BE2C (cell line): ENCODE data around the gene CDHR3.
"Not testable (repeated sequence)": the region's sequence is repeated elsewhere in the genome, so short reads cannot be mapped to it uniquely, and the experiment has no call there.

ENCODE experiments used
- DNase-seq: peaks from one replicate; pipeline ENCODE4 v3.0.0-alpha.2; 2020
- H3K27me3 ChIP-seq: fragments of 250-450 bp; sonication (Bioruptor Pico); 2 replicates; pipeline ENCODE4 v1.5.1; 2020; ENCODE audit warnings: mild to moderate bottlenecking
- H3K36me3 ChIP-seq: fragments of 250-450 bp; sonication (Bioruptor Pico); 2 replicates; pipeline ENCODE4 v1.5.1; 2020; ENCODE audit warnings: mild to moderate bottlenecking
- H3K4me1 ChIP-seq: fragments of 250-450 bp; sonication (Bioruptor Pico); 2 replicates; pipeline ENCODE4 v1.5.1; 2020
- H3K4me3 ChIP-seq: 2 replicates; pipeline ENCODE4 v1.5.1; 2011; ENCODE audit warnings: low read depth, low read length
- H3K9me3 ChIP-seq: fragments of 250-450 bp; sonication (Bioruptor Pico); 2 replicates; pipeline ENCODE4 v1.5.1; 2020
- TF ChIP-seq, protein P1 (sequence below): IDR thresholded peaks from 2 replicates; pipeline ENCODE4 v1.5.1; 2012; ENCODE audit warnings: mild to moderate bottlenecking, low read depth, low read length

Gene CDHR3

DNA sequence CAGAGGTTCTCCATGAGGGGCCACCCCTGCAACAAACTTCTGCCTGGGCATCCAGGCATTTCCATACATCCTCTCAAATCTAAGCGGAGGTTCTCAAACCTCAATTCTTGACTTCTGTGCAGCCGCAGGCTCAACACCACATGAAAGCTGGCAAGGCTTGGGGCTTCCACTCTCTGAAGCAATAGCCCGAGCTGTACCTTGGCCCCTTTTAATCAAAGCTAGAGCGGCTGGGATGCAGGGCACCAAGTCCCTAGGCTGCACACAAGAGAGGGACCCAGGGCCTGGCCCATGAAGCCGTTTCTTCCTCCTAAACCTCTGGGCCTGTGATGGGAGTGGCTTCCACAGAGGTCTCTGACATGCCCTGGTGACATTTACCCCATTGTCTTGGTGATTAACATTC is 43.8 kb downstream of the CDHR3 start:
- no peaks in the 10 kb centered on the region for H3K9me3 ChIP-seq
- no peak for DNase-seq
- TF ChIP-seq, protein P1, sequence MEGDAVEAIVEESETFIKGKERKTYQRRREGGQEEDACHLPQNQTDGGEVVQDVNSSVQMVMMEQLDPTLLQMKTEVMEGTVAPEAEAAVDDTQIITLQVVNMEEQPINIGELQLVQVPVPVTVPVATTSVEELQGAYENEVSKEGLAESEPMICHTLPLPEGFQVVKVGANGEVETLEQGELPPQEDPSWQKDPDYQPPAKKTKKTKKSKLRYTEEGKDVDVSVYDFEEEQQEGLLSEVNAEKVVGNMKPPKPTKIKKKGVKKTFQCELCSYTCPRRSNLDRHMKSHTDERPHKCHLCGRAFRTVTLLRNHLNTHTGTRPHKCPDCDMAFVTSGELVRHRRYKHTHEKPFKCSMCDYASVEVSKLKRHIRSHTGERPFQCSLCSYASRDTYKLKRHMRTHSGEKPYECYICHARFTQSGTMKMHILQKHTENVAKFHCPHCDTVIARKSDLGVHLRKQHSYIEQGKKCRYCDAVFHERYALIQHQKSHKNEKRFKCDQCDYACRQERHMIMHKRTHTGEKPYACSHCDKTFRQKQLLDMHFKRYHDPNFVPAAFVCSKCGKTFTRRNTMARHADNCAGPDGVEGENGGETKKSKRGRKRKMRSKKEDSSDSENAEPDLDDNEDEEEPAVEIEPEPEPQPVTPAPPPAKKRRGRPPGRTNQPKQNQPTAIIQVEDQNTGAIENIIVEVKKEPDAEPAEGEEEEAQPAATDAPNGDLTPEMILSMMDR, result no peak
- H3K27me3 ChIP-seq, result no peaks in the 10 kb centered on the region
- H3K4me3 ChIP-seq, result no peak overlapping the region
- H3K4me1 ChIP-seq, result peaks cover 14% of the 10 kb centered on the region
- no peaks in the 10 kb centered on the region for H3K36me3 ChIP-seq

DNA sequence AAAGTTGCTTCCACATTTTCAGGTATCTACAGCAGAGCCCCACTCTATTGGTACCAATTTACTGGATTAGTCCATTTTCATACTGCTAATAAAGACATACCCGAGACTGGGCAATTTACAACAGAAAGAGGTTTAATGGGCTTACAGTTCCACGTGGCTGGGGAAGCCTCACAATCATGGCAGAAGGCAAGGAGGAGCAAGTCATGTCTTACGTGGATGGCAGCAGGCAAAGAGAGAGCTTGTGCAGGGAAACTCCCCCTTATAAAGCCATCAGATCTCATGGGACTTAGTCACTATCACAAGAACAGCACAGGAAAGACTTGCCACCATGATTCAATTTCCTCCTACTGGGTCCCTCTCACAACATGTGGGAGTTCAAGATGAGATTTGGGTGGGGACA is 44.7 kb downstream of the CDHR3 start:
- H3K9me3 ChIP-seq, H3K4me3 ChIP-seq, H3K36me3 ChIP-seq, H3K27me3 ChIP-seq, DNase-seq: not testable (repeated sequence)
- peaks cover 14% of the 10 kb centered on the region for H3K4me1 ChIP-seq

DNA sequence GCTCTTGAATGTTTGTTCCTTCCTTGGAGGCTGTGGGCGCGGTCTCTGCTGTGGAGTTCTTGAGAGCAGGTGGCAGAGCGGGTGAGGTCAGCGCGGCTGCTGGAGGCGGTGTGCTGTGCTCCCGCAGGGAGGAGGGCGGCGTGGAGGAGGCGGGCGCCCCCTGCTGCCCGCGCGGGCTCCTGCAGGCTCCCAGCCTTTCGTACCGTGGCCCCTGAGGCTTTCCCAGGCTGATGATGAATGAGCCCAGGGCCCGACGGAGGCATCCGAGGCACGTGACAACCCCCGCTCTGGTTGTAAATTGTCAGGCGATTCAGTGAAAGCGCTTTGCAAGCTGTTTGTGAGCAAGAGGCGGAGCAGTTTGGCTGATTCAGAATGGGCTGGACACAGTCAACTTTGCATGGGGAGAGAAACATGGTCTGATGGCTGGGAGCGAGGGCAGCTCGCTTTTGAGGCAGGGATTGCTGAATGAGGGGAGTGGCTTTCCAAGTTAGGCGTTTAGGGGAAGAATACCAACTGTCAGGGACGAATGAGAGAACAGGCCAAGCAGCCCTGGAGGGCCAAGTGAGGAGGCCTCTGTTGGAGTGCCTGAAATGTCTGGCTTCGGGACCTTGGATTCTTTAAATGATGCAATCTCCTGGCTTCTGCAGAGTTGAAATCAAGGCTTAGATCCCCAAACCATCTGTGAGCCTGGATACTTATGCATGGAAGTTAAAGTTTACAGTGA is 46.6 kb downstream of the CDHR3 start:
- H3K4me3 ChIP-seq, result peak overlapping the region; percentile 11; the same call in 1 of the 2 replicates
- H3K27me3 ChIP-seq, result no peaks in the 10 kb centered on the region
- peaks cover 14% of the 10 kb centered on the region for H3K4me1 ChIP-seq
- TF ChIP-seq, protein P1, result peak; percentile 92
- H3K36me3 ChIP-seq, result no peaks in the 10 kb centered on the region
- DNase-seq, result peak; percentile 87
- H3K9me3 ChIP-seq, result no peaks in the 10 kb centered on the region

DNA sequence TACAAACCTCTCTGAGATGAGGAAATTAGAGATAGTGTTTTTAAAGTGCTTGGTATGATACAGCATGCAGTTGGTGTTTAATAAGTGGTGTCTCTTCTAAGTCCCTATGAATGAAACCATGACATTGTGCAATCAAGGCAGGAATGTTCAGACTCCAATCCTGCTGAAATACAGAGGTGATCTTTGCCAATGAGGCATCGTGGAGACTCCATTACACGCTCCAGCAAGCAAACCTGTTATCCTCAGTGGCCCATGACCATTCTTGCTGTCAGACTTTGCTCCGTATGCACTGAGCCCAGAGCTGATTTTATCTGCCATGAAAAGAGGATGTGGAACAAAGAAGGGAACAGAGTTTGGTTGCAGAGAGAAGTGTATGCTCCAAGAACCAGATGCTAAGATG is 47.3 kb downstream of the CDHR3 start:
- DNase-seq, result peak; percentile 49
- no peaks in the 10 kb centered on the region for H3K27me3 ChIP-seq
- H3K36me3 ChIP-seq, result no peaks in the 10 kb centered on the region
- H3K4me3 ChIP-seq, result no peak overlapping the region
- no peaks in the 10 kb centered on the region for H3K9me3 ChIP-seq
- TF ChIP-seq, protein P1, result no peak
- peaks cover 15% of the 10 kb centered on the region for H3K4me1 ChIP-seq

DNA sequence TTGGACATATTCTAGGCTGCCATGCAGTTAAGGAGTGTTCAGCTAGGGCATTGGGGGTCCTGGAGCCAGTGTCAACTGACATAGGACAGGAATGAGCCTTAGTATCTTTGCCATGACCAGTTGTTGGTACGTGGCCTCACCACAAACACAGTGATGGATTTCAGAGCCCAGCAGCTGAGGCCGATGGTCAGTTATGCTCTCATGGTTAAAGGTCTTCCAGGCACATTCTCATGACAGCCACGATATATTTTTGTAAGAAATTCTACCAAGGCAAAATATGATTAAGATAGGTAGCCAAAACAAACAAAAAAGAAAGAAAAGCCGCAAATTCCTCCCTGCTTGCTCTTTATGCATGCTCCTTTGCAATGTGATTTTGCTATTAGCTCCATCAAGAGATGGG is 47.8 kb downstream of the CDHR3 start:
- Histone ChIP-seq H3K36me3 (no peaks in the 10 kb centered on the region), H3K9me3 (no peaks in the 10 kb centered on the region), H3K4me1 (peaks cover 20% of the 10 kb centered on the region), H3K27me3 (no peaks in the 10 kb centered on the region), H3K4me3 (no peak overlapping the region)
- TF ChIP-seq, protein P1, result no peak
- no peak for DNase-seq

DNA sequence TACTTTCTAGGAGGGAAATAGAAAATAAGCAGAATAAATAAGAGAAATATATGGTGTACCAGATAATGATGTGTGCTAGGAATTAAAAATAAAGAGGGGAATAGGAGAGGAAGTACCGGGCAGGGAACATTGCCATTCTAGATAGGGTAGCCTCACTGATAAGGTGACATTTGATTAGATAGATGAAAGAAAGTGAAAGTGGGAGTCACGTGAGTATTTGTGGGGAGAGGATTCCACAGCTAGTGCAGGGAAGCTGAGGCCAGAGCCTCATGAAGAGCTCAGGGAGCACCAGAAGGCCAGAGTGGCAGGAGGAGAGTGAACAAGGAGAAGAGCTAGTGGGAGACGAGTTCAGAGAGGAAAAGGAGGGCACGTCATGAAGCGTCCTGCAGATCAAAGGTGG is 49.1 kb downstream of the CDHR3 start:
- Histone ChIP-seq H3K9me3 (no peaks in the 10 kb centered on the region), H3K4me1 (peaks cover 28% of the 10 kb centered on the region), H3K27me3 (no peaks in the 10 kb centered on the region), H3K4me3 (no peak overlapping the region), H3K36me3 (no peaks in the 10 kb centered on the region)
- no peak for DNase-seq
- TF ChIP-seq, protein P1, result no peak
